Dendritic cell treated with granulocyte-macrophage colony-stimulating factor and Interleukin-4, amounts not matched to agents 40 ng/mL and 50 ng/mL, for 4 days (primary cell): ENCODE measurements around the gene HOXD4.

Source experiments
- H3K27ac Mint-ChIP-seq: one replicate; pipeline ENCODE4 v1.8.0; 2022; ENCODE audit warnings: mild to moderate bottlenecking, mixed read lengths
- H3K27me3 Mint-ChIP-seq: one replicate; pipeline ENCODE4 v1.8.0; 2022; ENCODE audit warnings: mild to moderate bottlenecking, mixed read lengths
- H3K36me3 Mint-ChIP-seq: one replicate; pipeline ENCODE4 v1.8.0; 2022; ENCODE audit warnings: low read depth, mixed read lengths
- H3K4me1 Mint-ChIP-seq: one replicate; pipeline ENCODE4 v1.8.0; 2022; ENCODE audit warnings: low read depth, mixed read lengths
- H3K4me3 Mint-ChIP-seq: one replicate; pipeline ENCODE4 v1.8.0; 2022; ENCODE audit warnings: mild to moderate bottlenecking, moderate library complexity, mixed read lengths
- H3K9me3 Mint-ChIP-seq: one replicate; pipeline ENCODE4 v1.8.0; 2022; ENCODE audit warnings: mixed read lengths
- intact Hi-C: fragments of 100-400 bp; cut with micrococcal nuclease; formaldehyde crosslinking; loops from one replicate; pipeline ENCODE4 v1.15.0; 2022

Gene HOXD4

DNA sequence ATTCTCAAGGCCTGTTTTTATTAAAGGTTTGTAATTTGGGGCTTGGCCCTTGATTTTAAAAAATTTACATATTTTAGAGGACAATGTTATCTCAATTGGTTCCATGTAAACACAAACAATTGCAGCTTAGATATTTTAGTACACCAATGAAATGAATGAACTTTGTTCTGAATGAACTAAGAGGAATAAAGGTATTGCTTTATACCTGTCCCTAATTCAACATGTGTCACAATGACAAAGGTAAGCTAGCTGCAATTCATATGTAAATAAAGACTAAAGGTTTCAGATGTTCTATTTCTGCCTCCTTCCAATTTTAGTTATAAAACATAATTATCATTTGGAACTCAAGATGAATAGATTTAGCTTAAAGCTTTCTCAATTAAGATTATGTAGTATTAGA is 48.6 kb downstream of the HOXD4 start:
- H3K4me1 Mint-ChIP-seq: no peaks in the 10 kb centered on the region
- H3K36me3 Mint-ChIP-seq: no peaks in the 10 kb centered on the region
- H3K27ac Mint-ChIP-seq: no peak overlapping the region
- intact Hi-C loops: no loop called here
- no peaks in the 10 kb centered on the region for H3K9me3 Mint-ChIP-seq
- H3K27me3 Mint-ChIP-seq: peaks cover 45% of the 10 kb centered on the region
- H3K4me3 Mint-ChIP-seq: no peak overlapping the region

- Mint-ChIP-seq H3K36me3 (no peaks in the 10 kb centered on the region), H3K4me1 (no peaks in the 10 kb centered on the region), H3K27ac (no peak overlapping the region), H3K9me3 (no peaks in the 10 kb centered on the region), H3K4me3 (no peak overlapping the region), H3K27me3 (peaks cover 41% of the 10 kb centered on the region)
- intact Hi-C loops: no loop called here
Observed at GRCh38 chr2:176200971-176201370, 49.6 kb downstream of the HOXD4 start.

DNA sequence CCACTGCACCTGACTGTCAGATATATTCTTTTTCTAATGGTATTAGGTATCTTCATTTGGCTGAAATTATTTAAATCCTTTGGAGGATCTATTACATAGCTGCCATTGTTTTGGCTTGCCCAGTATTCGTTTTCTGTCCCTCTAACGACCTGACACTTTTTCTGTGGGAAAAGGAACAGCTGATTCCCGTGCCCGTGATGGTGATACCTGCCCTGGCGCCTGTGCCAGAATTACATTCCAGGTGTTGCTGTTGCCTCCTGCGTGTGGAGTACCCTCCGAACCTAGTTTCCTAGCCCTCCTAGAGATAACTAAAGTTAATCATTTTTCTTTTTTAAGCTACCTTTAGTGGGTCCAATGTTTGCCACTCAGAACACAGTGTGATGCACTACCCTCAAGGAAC is 51.1 kb downstream of the HOXD4 start:
- no peak overlapping the region for H3K4me3 Mint-ChIP-seq
- H3K9me3 Mint-ChIP-seq: no peaks in the 10 kb centered on the region
- no peaks in the 10 kb centered on the region for H3K36me3 Mint-ChIP-seq
- peaks cover 31% of the 10 kb centered on the region for H3K27me3 Mint-ChIP-seq
- H3K27ac Mint-ChIP-seq: no peak overlapping the region
- intact Hi-C loops: no loop called here
- no peaks in the 10 kb centered on the region for H3K4me1 Mint-ChIP-seq
